GM12864 (cell line): ENCODE measurements around the gene STRN4.

Experiments
- DNase-seq: peaks from one replicate; pipeline ENCODE4 v3.0.0-alpha.2; 2011; ENCODE audit warnings: low read depth
- H3K4me3 ChIP-seq: 2 replicates; pipeline ENCODE4 v1.5.1; 2011; ENCODE audit warnings: mild to moderate bottlenecking, low read depth, low read length, control low read depth
- TF ChIP-seq, protein P1 (sequence below): IDR thresholded peaks from 2 replicates; pipeline ENCODE4 v1.5.1; 2011; ENCODE audit warnings: low read depth, mild to moderate bottlenecking, moderate library complexity, low read length, control low read depth, inconsistent platforms; ENCODE audit errors: missing control alignments

STRN4 gene

DNA sequence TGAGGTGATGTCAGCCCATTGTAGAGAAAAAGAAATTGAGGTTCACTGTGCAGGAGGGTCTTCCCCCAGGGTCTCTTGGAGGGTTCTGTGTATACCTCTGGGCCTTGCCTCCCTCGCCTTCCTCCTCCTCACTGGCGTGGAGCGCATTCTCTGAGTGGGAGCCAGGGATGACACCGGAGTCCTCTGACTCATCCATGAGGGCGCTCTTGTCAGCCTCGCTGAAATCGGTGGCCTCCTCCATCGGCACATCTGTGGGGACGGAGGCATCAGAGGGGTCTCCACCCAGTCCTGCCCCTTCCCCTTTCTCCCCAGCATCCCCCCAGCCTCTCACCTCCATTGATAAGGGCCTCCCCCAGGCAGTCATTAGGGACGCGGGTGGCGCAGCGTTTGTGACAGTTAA lies 45.5 kb downstream of the STRN4 start:
- TF ChIP-seq, protein P1, sequence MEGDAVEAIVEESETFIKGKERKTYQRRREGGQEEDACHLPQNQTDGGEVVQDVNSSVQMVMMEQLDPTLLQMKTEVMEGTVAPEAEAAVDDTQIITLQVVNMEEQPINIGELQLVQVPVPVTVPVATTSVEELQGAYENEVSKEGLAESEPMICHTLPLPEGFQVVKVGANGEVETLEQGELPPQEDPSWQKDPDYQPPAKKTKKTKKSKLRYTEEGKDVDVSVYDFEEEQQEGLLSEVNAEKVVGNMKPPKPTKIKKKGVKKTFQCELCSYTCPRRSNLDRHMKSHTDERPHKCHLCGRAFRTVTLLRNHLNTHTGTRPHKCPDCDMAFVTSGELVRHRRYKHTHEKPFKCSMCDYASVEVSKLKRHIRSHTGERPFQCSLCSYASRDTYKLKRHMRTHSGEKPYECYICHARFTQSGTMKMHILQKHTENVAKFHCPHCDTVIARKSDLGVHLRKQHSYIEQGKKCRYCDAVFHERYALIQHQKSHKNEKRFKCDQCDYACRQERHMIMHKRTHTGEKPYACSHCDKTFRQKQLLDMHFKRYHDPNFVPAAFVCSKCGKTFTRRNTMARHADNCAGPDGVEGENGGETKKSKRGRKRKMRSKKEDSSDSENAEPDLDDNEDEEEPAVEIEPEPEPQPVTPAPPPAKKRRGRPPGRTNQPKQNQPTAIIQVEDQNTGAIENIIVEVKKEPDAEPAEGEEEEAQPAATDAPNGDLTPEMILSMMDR = no peak
- DNase-seq = no peak
- no peak overlapping the region for H3K4me3 ChIP-seq

GRCh38 chr19:46698395-46699321 lies 47.6 kb downstream of the STRN4 start:
- TF ChIP-seq, protein P1 = no peak
- H3K4me3 ChIP-seq = no peak overlapping the region
- no peak for DNase-seq

GRCh38 chr19:46697204-46697960 lies 48.9 kb downstream of the STRN4 start:
- no peak for DNase-seq
- H3K4me3 ChIP-seq = no peak overlapping the region
- TF ChIP-seq, protein P1 = no peak

DNA sequence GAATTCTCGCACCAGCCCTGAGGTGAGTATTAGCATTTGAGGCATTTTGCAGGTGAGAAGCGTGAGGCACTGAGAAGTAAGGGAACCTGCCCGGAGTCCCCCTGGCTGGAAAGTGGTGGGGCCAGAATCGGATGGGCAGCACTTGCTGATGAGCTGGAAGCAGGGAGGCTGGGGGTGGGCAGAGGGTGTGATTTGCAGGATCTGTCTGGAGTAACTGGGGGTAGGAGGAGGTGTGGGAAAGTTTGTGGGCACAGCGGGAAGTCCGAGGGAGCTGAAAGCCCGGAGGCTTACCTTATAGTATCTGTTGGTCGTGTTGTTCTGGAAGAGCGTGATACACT lies 49.4 kb downstream of the STRN4 start:
- no peak overlapping the region for H3K4me3 ChIP-seq
- TF ChIP-seq, protein P1 = no peak
- DNase-seq = no peak

- no peak overlapping the region for H3K4me3 ChIP-seq
- TF ChIP-seq, protein P1 = no peak
- DNase-seq = no peak
These were observed 50.2 kb downstream of the STRN4 start for GRCh38 chr19:46696052-46696451.

GRCh38 chr19:46693760-46694159 lies 52.5 kb downstream of the STRN4 start:
- no peak for DNase-seq
- H3K4me3 ChIP-seq = no peak overlapping the region
- TF ChIP-seq, protein P1 = no peak
